HepG2 (cell line): Measurements from ENCODE around the gene GPC6.

Source experiments
- RAD51 ChIP-seq: fragments of 450-650 bp; IDR thresholded peaks from 2 replicates; pipeline ENCODE4 v1.6.1; 2016; ENCODE audit warnings: borderline replicate concordance
- SRF ChIP-seq: IDR thresholded peaks from 2 replicates; pipeline ENCODE4 v1.6.1; 2011; ENCODE audit warnings: mild to moderate bottlenecking, low read depth, low read length, moderate library complexity
- ZNF138 ChIP-seq: sonication (generic); formaldehyde crosslinking; IDR thresholded peaks from 2 replicates; pipeline ENCODE4 v1.5.0; 2020; ENCODE audit warnings: mild to moderate bottlenecking, low read depth, missing genetic modification reagents

- TF ChIP-seq SRF (no peak), ZNF138 (CRISPR knock-in tag) (no peak), RAD51 (no peak)
These were observed 945.8 kb downstream of the GPC6 start for GRCh38 chr13:94172416-94172815.
